Keratinocyte (primary cell): ENCODE results near the gene PRPF39. TPM values are rescaled to one million over a fixed set of nuclear protein-coding genes. Genes with fewer than 3 reads are reported as not detected.

Source experiments
- polyA plus RNA-seq, 5 experiments: library from polyadenylated mRNA; depleted of rRNA in 3 of 5; stranded (reverse) in 3 of 5; stranded (forward) in 1 of 5; unstranded in 1 of 5; fragments of >200 nt; gene quantifications; 1 replicate in 1 of 5; 2 replicates in 3 of 5; 3 replicates in 1 of 5; pipeline versions ENCODE4 v1.2.1 to v1.2.3, GENCODE V29; 2011 to 2012; ENCODE audit warnings: missing spikeins in 2 of 5, low read depth in 1 of 5, low replicate concordance in 1 of 5
- small RNA-seq, 3 experiments: library from RNA; depleted of rRNA; stranded (forward); fragments of <200 nt; gene quantifications; one replicate each; pipeline ENCODE3, GENCODE V24; 2012; ENCODE audit warnings: low read depth in 3 of 3, low replicate concordance in 1 of 3; ENCODE audit not compliant: insufficient read length in 3 of 3

The PRPF39 gene
- polyA plus RNA-seq, 1 donor (not counting 4 experiments of a cell fraction or from before 2014, with no cell fraction given) = 45.5 TPM

Small RNA genes within 50 kb of the gene (small RNA-seq; reads per million reads assigned to genes)
- 0 to 0.07 (median 0) reads per million in 3 experiments for gene RF00151
- 104 to 37,397 (median 2,717) reads per million in 3 experiments for gene SNORD127

Other genes with a start within 250 kb of the PRPF39 start
- gene KLHL28, start 122.2 kb upstream of the PRPF39 start, polyA plus RNA-seq = 4.4 to 6.1 TPM (median 6.0 TPM) in 3 replicates
- 4.9 to 8.2 TPM (median 7.3 TPM) in 3 replicates for gene TOGARAM1, start 121.9 kb upstream of the PRPF39 start, polyA plus RNA-seq
- gene FKBP3, start 50.4 kb downstream of the PRPF39 start, polyA plus RNA-seq = 49.1 to 98.8 TPM (median 55.7 TPM) in 3 replicates
- 2.5 to 6.0 TPM (median 3.0 TPM) in 3 replicates for gene FANCM, start 51.8 kb downstream of the PRPF39 start, polyA plus RNA-seq
- gene MIS18BP1, start 169.1 kb downstream of the PRPF39 start, polyA plus RNA-seq = 8.3 to 20.2 TPM (median 8.4 TPM) in 3 replicates